Measurements from ENCODE around the gene SUMO4.

The SUMO4 gene

GRCh38 chr6:149363154-149363553 is 36.9 kb upstream of the SUMO4 start:
- DNase-seq: no peak
- H3K36me3 ChIP-seq (ENCODE audit: control insufficient read depth in 4 of 4, insufficient read depth in 4 of 4, low read length in 3 of 4): peaks cover 9 to 19% (median 11%) of the 10 kb centered on the region in 4 experiments
- ChIA-PET CTCF (interaction anchor here (1.0 kb wide), 1 partner anchor 14 kb away, joined by 3 read pairs; no protein-coding TSS in a partner anchor), POLR2A (no interaction called here)
- peaks cover 0 to 4% (median 0%) of the 10 kb centered on the region in 5 experiments for H3K9me3 ChIP-seq (ENCODE audit: control extremely low read depth in 1 of 5, control insufficient read depth in 4 of 5, insufficient read depth in 2 of 5, low read depth in 1 of 5, low read length in 4 of 5)
- H3K4me1 ChIP-seq (ENCODE audit: control extremely low read depth in 1 of 4, control insufficient read depth in 4 of 4, insufficient read depth in 4 of 4, low read length in 3 of 4): peaks cover 6 to 47% (median 10%) of the 10 kb centered on the region in 4 experiments
- no CpG with 5 or more reads among the region's 1 CpG for WGBS (ENCODE audit: insufficient coverage)
- H3K4me3 ChIP-seq (ENCODE audit: control insufficient read depth in 1 of 7, extremely low read depth in 1 of 7, insufficient read depth in 4 of 7, low read depth in 2 of 7, low read length in 6 of 7): no peak overlapping the region
- H3K27ac ChIP-seq (ENCODE audit: insufficient read depth in 1 of 2, low read depth in 1 of 2, low read length in 2 of 2, poor library complexity in 1 of 2, severe bottlenecking in 2 of 2): no peak overlapping the region
- no peaks in the 10 kb centered on the region for H3K27me3 ChIP-seq (replicated peaks in 2 of 5; ENCODE audit: control insufficient read depth in 4 of 5, insufficient read depth in 5 of 5, low read length in 4 of 5)

- Histone ChIP-seq H3K4me3 (ENCODE audit: control insufficient read depth in 1 of 7, extremely low read depth in 1 of 7, insufficient read depth in 4 of 7, low read depth in 2 of 7, low read length in 6 of 7) (no peak overlapping the region), H3K36me3 (ENCODE audit: control insufficient read depth in 4 of 4, insufficient read depth in 4 of 4, low read length in 3 of 4) (peaks cover 6 to 19% (median 11%) of the 10 kb centered on the region in 4 experiments), H3K4me1 (ENCODE audit: control extremely low read depth in 1 of 4, control insufficient read depth in 4 of 4, insufficient read depth in 4 of 4, low read length in 3 of 4) (peaks cover 3 to 38% (median 7%) of the 10 kb centered on the region in 4 experiments), H3K27me3 (replicated peaks in 2 of 5; ENCODE audit: control insufficient read depth in 4 of 5, insufficient read depth in 5 of 5, low read length in 4 of 5) (no peaks in the 10 kb centered on the region), H3K9me3 (ENCODE audit: control extremely low read depth in 1 of 5, control insufficient read depth in 4 of 5, insufficient read depth in 2 of 5, low read depth in 1 of 5, low read length in 4 of 5) (peaks cover 0 to 4% (median 0%) of the 10 kb centered on the region in 5 experiments), H3K27ac (ENCODE audit: insufficient read depth in 1 of 2, low read depth in 1 of 2, low read length in 2 of 2, poor library complexity in 1 of 2, severe bottlenecking in 2 of 2) (no peak overlapping the region)
- no CpG with 5 or more reads among the region's 2 CpGs for WGBS (ENCODE audit: insufficient coverage)
- POLR2A ChIA-PET: no interaction called here
- CTCF ChIA-PET: no interaction called here
- DNase-seq: peak in 2 of 3 donors; percentile 23 to 42
Measured at GRCh38 chr6:149364557-149364956, 35.5 kb upstream of the SUMO4 start.

GRCh38 chr6:149365197-149365596 is 34.9 kb upstream of the SUMO4 start:
- DNase-seq: peak in 2 of 3 donors; percentile 27 to 36
- H3K27me3 ChIP-seq (replicated peaks in 2 of 5; ENCODE audit: control insufficient read depth in 4 of 5, insufficient read depth in 5 of 5, low read length in 4 of 5): no peaks in the 10 kb centered on the region
- ChIA-PET CTCF (no interaction called here), POLR2A (no interaction called here)
- no peak overlapping the region for H3K27ac ChIP-seq (ENCODE audit: insufficient read depth in 1 of 2, low read depth in 1 of 2, low read length in 2 of 2, poor library complexity in 1 of 2, severe bottlenecking in 2 of 2)
- no peak overlapping the region for H3K4me3 ChIP-seq (ENCODE audit: control insufficient read depth in 1 of 7, extremely low read depth in 1 of 7, insufficient read depth in 4 of 7, low read depth in 2 of 7, low read length in 6 of 7)
- H3K9me3 ChIP-seq (ENCODE audit: control extremely low read depth in 1 of 5, control insufficient read depth in 4 of 5, insufficient read depth in 2 of 5, low read depth in 1 of 5, low read length in 4 of 5): peaks cover 0 to 4% (median 0%) of the 10 kb centered on the region in 5 experiments
- peaks cover 2 to 38% (median 7%) of the 10 kb centered on the region in 4 experiments for H3K4me1 ChIP-seq (ENCODE audit: control extremely low read depth in 1 of 4, control insufficient read depth in 4 of 4, insufficient read depth in 4 of 4, low read length in 3 of 4)
- peaks cover 6 to 23% (median 13%) of the 10 kb centered on the region in 4 experiments for H3K36me3 ChIP-seq (ENCODE audit: control insufficient read depth in 4 of 4, insufficient read depth in 4 of 4, low read length in 3 of 4)

GRCh38 chr6:149366267-149366921 is 33.7 kb upstream of the SUMO4 start:
- H3K9me3 ChIP-seq (ENCODE audit: control extremely low read depth in 1 of 5, control insufficient read depth in 4 of 5, insufficient read depth in 2 of 5, low read depth in 1 of 5, low read length in 4 of 5): peaks cover 0 to 4% (median 0%) of the 10 kb centered on the region in 5 experiments
- ChIA-PET CTCF (interaction anchor here (0.6 to 0.9 kb wide), 2 partner anchors 14 to 282 kb away, joined by 3 read pairs; no protein-coding TSS in a partner anchor), POLR2A (no interaction called here)
- no peak for DNase-seq
- no peaks in the 10 kb centered on the region for H3K27me3 ChIP-seq (replicated peaks in 2 of 5; ENCODE audit: control insufficient read depth in 4 of 5, insufficient read depth in 5 of 5, low read length in 4 of 5)
- H3K27ac ChIP-seq (ENCODE audit: insufficient read depth in 1 of 2, low read depth in 1 of 2, low read length in 2 of 2, poor library complexity in 1 of 2, severe bottlenecking in 2 of 2): no peak overlapping the region
- peaks cover 2 to 42% (median 10%) of the 10 kb centered on the region in 4 experiments for H3K4me1 ChIP-seq (ENCODE audit: control extremely low read depth in 1 of 4, control insufficient read depth in 4 of 4, insufficient read depth in 4 of 4, low read length in 3 of 4)
- peaks cover 2 to 15% (median 12%) of the 10 kb centered on the region in 4 experiments for H3K36me3 ChIP-seq (ENCODE audit: control insufficient read depth in 4 of 4, insufficient read depth in 4 of 4, low read length in 3 of 4)
- WGBS (ENCODE audit: insufficient coverage): 33% methylated on average over 1 of the region's 4 CpGs
- H3K4me3 ChIP-seq (ENCODE audit: control insufficient read depth in 1 of 7, extremely low read depth in 1 of 7, insufficient read depth in 4 of 7, low read depth in 2 of 7, low read length in 6 of 7): no peak overlapping the region

- Histone ChIP-seq H3K36me3 (ENCODE audit: control insufficient read depth in 4 of 4, insufficient read depth in 4 of 4, low read length in 3 of 4) (peaks cover 6 to 10% (median 9%) of the 10 kb centered on the region in 4 experiments), H3K4me1 (ENCODE audit: control extremely low read depth in 1 of 4, control insufficient read depth in 4 of 4, insufficient read depth in 4 of 4, low read length in 3 of 4) (peaks cover 8 to 56% (median 16%) of the 10 kb centered on the region in 4 experiments), H3K4me3 (ENCODE audit: control insufficient read depth in 1 of 7, extremely low read depth in 1 of 7, insufficient read depth in 4 of 7, low read depth in 2 of 7, low read length in 6 of 7) (no peak overlapping the region), H3K9me3 (ENCODE audit: control extremely low read depth in 1 of 5, control insufficient read depth in 4 of 5, insufficient read depth in 2 of 5, low read depth in 1 of 5, low read length in 4 of 5) (no peaks in the 10 kb centered on the region), H3K27ac (ENCODE audit: insufficient read depth in 1 of 2, low read depth in 1 of 2, low read length in 2 of 2, poor library complexity in 1 of 2, severe bottlenecking in 2 of 2) (no peak overlapping the region), H3K27me3 (replicated peaks in 2 of 5; ENCODE audit: control insufficient read depth in 4 of 5, insufficient read depth in 5 of 5, low read length in 4 of 5) (no peaks in the 10 kb centered on the region)
- ChIA-PET CTCF (no interaction called here), POLR2A (no interaction called here)
- 100% methylated on average over 1 of the region's 1 CpG for WGBS (ENCODE audit: insufficient coverage)
- no peak for DNase-seq
Measured at GRCh38 chr6:149368065-149368464, 32.0 kb upstream of the SUMO4 start.

- Histone ChIP-seq H3K4me1 (ENCODE audit: control extremely low read depth in 1 of 4, control insufficient read depth in 4 of 4, insufficient read depth in 4 of 4, low read length in 3 of 4) (peaks cover 6 to 35% (median 13%) of the 10 kb centered on the region in 4 experiments), H3K36me3 (ENCODE audit: control insufficient read depth in 4 of 4, insufficient read depth in 4 of 4, low read length in 3 of 4) (peaks cover 10 to 24% (median 15%) of the 10 kb centered on the region in 4 experiments), H3K4me3 (ENCODE audit: control insufficient read depth in 1 of 7, extremely low read depth in 1 of 7, insufficient read depth in 4 of 7, low read depth in 2 of 7, low read length in 6 of 7) (no peak overlapping the region), H3K9me3 (ENCODE audit: control extremely low read depth in 1 of 5, control insufficient read depth in 4 of 5, insufficient read depth in 2 of 5, low read depth in 1 of 5, low read length in 4 of 5) (no peaks in the 10 kb centered on the region), H3K27ac (ENCODE audit: insufficient read depth in 1 of 2, low read depth in 1 of 2, low read length in 2 of 2, poor library complexity in 1 of 2, severe bottlenecking in 2 of 2) (peak overlapping the region in 1 of 2 experiments; percentile 26), H3K27me3 (replicated peaks in 2 of 5; ENCODE audit: control insufficient read depth in 4 of 5, insufficient read depth in 5 of 5, low read length in 4 of 5) (no peaks in the 10 kb centered on the region)
- ChIA-PET CTCF (interaction anchor here (1.1 to 1.6 kb wide), 2 partner anchors 28 to 289 kb away, joined by 3 to 4 read pairs; no protein-coding TSS in a partner anchor), POLR2A (interaction anchor here (0.6 kb wide), 2 partner anchors 24 to 78 kb away, joined by 3 to 4 read pairs; no protein-coding TSS in a partner anchor)
- DNase-seq: no peak
Measured at GRCh38 chr6:149371154-149371553, 28.9 kb upstream of the SUMO4 start.

- CTCF ChIA-PET: interaction anchor here (1.1 to 1.5 kb wide), 2 partner anchors 11 to 28 kb away, joined by 4 read pairs; no protein-coding TSS in a partner anchor
- Histone ChIP-seq H3K36me3 (ENCODE audit: control insufficient read depth in 4 of 4, insufficient read depth in 4 of 4, low read length in 3 of 4) (peaks cover 9 to 29% (median 14%) of the 10 kb centered on the region in 4 experiments), H3K27ac (ENCODE audit: insufficient read depth in 1 of 2, low read depth in 1 of 2, low read length in 2 of 2, poor library complexity in 1 of 2, severe bottlenecking in 2 of 2) (no peak overlapping the region), H3K27me3 (replicated peaks in 2 of 5; ENCODE audit: control insufficient read depth in 4 of 5, insufficient read depth in 5 of 5, low read length in 4 of 5) (no peaks in the 10 kb centered on the region), H3K4me3 (ENCODE audit: control insufficient read depth in 1 of 7, extremely low read depth in 1 of 7, insufficient read depth in 4 of 7, low read depth in 2 of 7, low read length in 6 of 7) (peak overlapping the region in 1 of 7 experiments; percentile 10), H3K4me1 (ENCODE audit: control extremely low read depth in 1 of 4, control insufficient read depth in 4 of 4, insufficient read depth in 4 of 4, low read length in 3 of 4) (peaks cover 6 to 29% (median 10%) of the 10 kb centered on the region in 4 experiments), H3K9me3 (ENCODE audit: control extremely low read depth in 1 of 5, control insufficient read depth in 4 of 5, insufficient read depth in 2 of 5, low read depth in 1 of 5, low read length in 4 of 5) (no peaks in the 10 kb centered on the region)
- no CpG with 5 or more reads among the region's 2 CpGs for WGBS (ENCODE audit: insufficient coverage)
- DNase-seq: no peak
- POLR2A ChIA-PET: interaction anchor here (0.6 kb wide), 1 partner anchor 25 kb away, joined by 3 read pairs; no protein-coding TSS in a partner anchor
Measured at GRCh38 chr6:149372062-149372461, 28.0 kb upstream of the SUMO4 start.

Data from common myeloid progenitor, CD34-positive (primary cell).